Breast epithelium (tissue), 4 donors: ENCODE data around the gene EIF4EBP3. TPM values are rescaled to one million over a fixed set of nuclear protein-coding genes. Genes with fewer than 3 reads are reported as not detected.
A peak's percentile ranks its signal among the peaks of the same experiment; 100 is the strongest.

Experiments used
- DNase-seq, 2 donors: peaks; one replicate each; pipeline ENCODE4 v3.0.0-alpha.2; 2019; ENCODE audit warnings: low spot score in 2 of 2
- H3K27ac ChIP-seq, 2 donors: fragments of 200-600 bp; sonication (generic) in 1 of 2; one replicate each; pipeline ENCODE4 v1.5.1; 2016 to 2019; ENCODE audit warnings: mild to moderate bottlenecking in 1 of 2
- H3K27me3 ChIP-seq, 2 donors: fragments of 200-600 bp; sonication (generic) in 1 of 2; one replicate each; pipeline versions ENCODE4 v1.5.1 to v1.6.0; 2017 to 2019; ENCODE audit warnings: control low read depth in 1 of 2, mild to moderate bottlenecking in 1 of 2
- H3K36me3 ChIP-seq: fragments of 200-600 bp; one replicate; pipeline ENCODE4 v1.5.1; 2019
- H3K4me1 ChIP-seq, 2 donors: fragments of 200-600 bp; sonication (generic); one replicate each; pipeline ENCODE4 v1.5.1; 2016 to 2019; ENCODE audit warnings: control low read depth in 1 of 2
- H3K4me3 ChIP-seq, 3 donors: fragments of 200-600 bp; sonication (generic); 1 replicate in 2 of 3; 2 replicates in 1 of 3; pipeline ENCODE4 v1.5.1; 2016 to 2019; ENCODE audit warnings: mild to moderate bottlenecking in 3 of 3, moderate library complexity in 2 of 3
- H3K9me3 ChIP-seq, 2 donors: fragments of 200-600 bp; sonication (generic) in 1 of 2; one replicate each; pipeline ENCODE4 v1.5.1; 2016 to 2019; ENCODE audit warnings: control low read depth in 1 of 2
- CTCF ChIP-seq, 3 donors: fragments of 450-650 bp; IDR thresholded peaks; one replicate each; pipeline ENCODE4 v1.5.1; 2016 to 2017; ENCODE audit warnings: antibody characterized with exemption in 3 of 3, mild to moderate bottlenecking in 3 of 3, moderate library complexity in 3 of 3
- POLR2A ChIP-seq: fragments of 450-650 bp; IDR thresholded peaks from one replicate; pipeline ENCODE4 v1.6.1; 2016; ENCODE audit warnings: antibody characterized with exemption, mild to moderate bottlenecking, moderate library complexity
- POLR2AphosphoS5 ChIP-seq, 3 donors: sonication (generic); formaldehyde crosslinking; IDR thresholded peaks; one replicate each; pipeline ENCODE4 v1.6.1; 2017; ENCODE audit warnings: antibody characterized with exemption in 3 of 3
- intact Hi-C: fragments of 100-400 bp; cut with DNase I; formaldehyde crosslinking; loops from one replicate; pipeline ENCODE4 v1.15.1; 2023; ENCODE audit warnings: low total_unique reads
- total RNA-seq, 3 donors: library from RNA; depleted of rRNA; stranded (reverse); fragments of >200 nt; gene quantifications; one replicate each; pipeline ENCODE4 v1.1.0, GENCODE V29; 2016

EIF4EBP3 gene
- total RNA-seq, 3 donors from 2014 or later, result 18.0 to 38.1 (median 24.9) TPM

GRCh38 chr5:140565780-140566095, 18.3 kb downstream of the EIF4EBP3 start:
- no peak for DNase-seq
- intact Hi-C loops, result no loop called here
- Histone ChIP-seq H3K27me3 (no peaks in the 10 kb centered on the region), H3K27ac (peak overlapping the region; percentile 94 to 95), H3K9me3 (no peaks in the 10 kb centered on the region), H3K36me3 (no peaks in the 10 kb centered on the region), H3K4me1 (peaks cover 13 to 22% of the 10 kb centered on the region in 2 donors), H3K4me3 (peak overlapping the region in 2 of 3 donors; percentile 70 to 75)
- no peak for TF ChIP-seq POLR2AphosphoS5 (IDR thresholded peaks at IDR 0.05)
- TF ChIP-seq POLR2A, result no peak
- TF ChIP-seq CTCF (IDR thresholded peaks at IDR 0.05), result no peak

- intact Hi-C loops, result no loop called here
Observed at GRCh38 chr5:140566665-140567064, 19.2 kb downstream of the EIF4EBP3 start.

GRCh38 chr5:140567136-140567818, 19.8 kb downstream of the EIF4EBP3 start:
- Histone ChIP-seq H3K27me3 (no peaks in the 10 kb centered on the region), H3K4me3 (no peak overlapping the region), H3K9me3 (no peaks in the 10 kb centered on the region), H3K27ac (peak overlapping the region in 1 of 2 donors; percentile 8), H3K4me1 (peaks cover 13 to 22% of the 10 kb centered on the region in 2 donors), H3K36me3 (no peaks in the 10 kb centered on the region)
- TF ChIP-seq POLR2A, result no peak
- TF ChIP-seq POLR2AphosphoS5 (IDR thresholded peaks at IDR 0.05), result no peak
- no peak for TF ChIP-seq CTCF (IDR thresholded peaks at IDR 0.05)
- DNase-seq, result no peak
- intact Hi-C loops, result no loop called here

More at GRCh38 chr5:140566665-140567064, 19.2 kb downstream of the EIF4EBP3 start:
- Histone ChIP-seq H3K27ac (no peak overlapping the region), H3K4me1 (peaks cover 13 to 22% of the 10 kb centered on the region in 2 donors), H3K9me3 (no peaks in the 10 kb centered on the region), H3K4me3 (no peak overlapping the region), H3K27me3 (no peaks in the 10 kb centered on the region), H3K36me3 (no peaks in the 10 kb centered on the region)
- DNase-seq, result no peak
- TF ChIP-seq CTCF (IDR thresholded peaks at IDR 0.05), result no peak
- TF ChIP-seq POLR2AphosphoS5 (IDR thresholded peaks at IDR 0.05), result no peak
- no peak for TF ChIP-seq POLR2A

GRCh38 chr5:140567871-140568270, 20.4 kb downstream of the EIF4EBP3 start:
- Histone ChIP-seq H3K27me3 (no peaks in the 10 kb centered on the region), H3K36me3 (no peaks in the 10 kb centered on the region), H3K9me3 (no peaks in the 10 kb centered on the region), H3K4me1 (peaks cover 13 to 18% of the 10 kb centered on the region in 2 donors), H3K27ac (peak overlapping the region; percentile 78 to 85), H3K4me3 (no peak overlapping the region)
- intact Hi-C loops, result no loop called here
- TF ChIP-seq CTCF (IDR thresholded peaks at IDR 0.05) (no peak), POLR2AphosphoS5 (IDR thresholded peaks at IDR 0.05) (no peak), POLR2A (no peak)
- no peak for DNase-seq

- peak overlapping the region; percentile 78 to 85 for H3K27ac ChIP-seq
- peaks cover 12 to 13% of the 10 kb centered on the region in 2 donors for H3K4me1 ChIP-seq
- DNase-seq, result no peak
- H3K9me3 ChIP-seq, result no peaks in the 10 kb centered on the region
- TF ChIP-seq POLR2A (no peak), POLR2AphosphoS5 (IDR thresholded peaks at IDR 0.05) (no peak), CTCF (IDR thresholded peaks at IDR 0.05) (no peak)
- no peaks in the 10 kb centered on the region for H3K36me3 ChIP-seq
- H3K4me3 ChIP-seq, result no peak overlapping the region
- no peaks in the 10 kb centered on the region for H3K27me3 ChIP-seq
- intact Hi-C loops, result no loop called here
Observed at GRCh38 chr5:140568443-140569063, 21.1 kb downstream of the EIF4EBP3 start.
